B cell (primary cell): ENCODE results near the gene KISS1R. TPM values are rescaled to one million over a fixed set of nuclear protein-coding genes. Genes with fewer than 3 reads are reported as not detected.

Experiments used
- ATAC-seq: fragments of 200-7000 bp; cut with Tn5 transposase; one replicate; pipeline ENCODE4 v1.10.0; 2021; ENCODE audit warnings: low read depth, mild to moderate bottlenecking, moderate number of reproducible peaks, moderate library complexity
- CTCF ChIA-PET: fragments of 350-600 bp; sonication (Branson Sonifier 250); formaldehyde crosslinking; loops from one replicate; lab custom pipeline; 2021; ENCODE audit warnings: antibody characterized with exemption, inconsistent platforms; lab: Charles Lee
- POLR2A ChIA-PET: fragments of 350-600 bp; sonication (Branson Sonifier 250); formaldehyde crosslinking; loops from one replicate; lab custom pipeline; 2021; ENCODE audit warnings: antibody characterized with exemption; lab: Charles Lee
- DNase-seq: peaks from one replicate; pipeline ENCODE4 v3.0.0; 2013
- H2AFZ ChIP-seq: 2 replicates; pipeline ENCODE4 v1.6.1; 2012; ENCODE audit warnings: mild to moderate bottlenecking, low read depth, low read length; ENCODE audit not compliant: insufficient read depth, poor library complexity, severe bottlenecking
- H3K27ac ChIP-seq, 2 donors: 1 replicate in 1 of 2; 2 replicates in 1 of 2; pipeline ENCODE4 v1.5.1; 2012 to 2013; ENCODE audit warnings: low read length in 2 of 2, mild to moderate bottlenecking in 2 of 2, moderate library complexity in 1 of 2
- H3K27me3 ChIP-seq, 4 experiments: fragments of 200-600 bp in 1 of 4; sonication (generic) in 1 of 4; replicated peaks in 1 of 4; 1 replicate in 2 of 4; 2 replicates in 2 of 4; pipeline versions ENCODE4 v1.6.1 to v1.7.0; 2013 to 2016; ENCODE audit warnings: low read length in 3 of 4, mild to moderate bottlenecking in 2 of 4, mixed read lengths in 1 of 4, moderate library complexity in 1 of 4; ENCODE audit not compliant: insufficient read depth in 4 of 4, control insufficient read depth in 3 of 4; ENCODE audit errors: control extremely low read depth in 1 of 4
- H3K36me3 ChIP-seq, 2 experiments: replicated peaks in 1 of 2; 1 replicate in 1 of 2; 2 replicates in 1 of 2; pipeline versions ENCODE4 v1.6.1 to v1.7.1; 2013; ENCODE audit warnings: low read length in 1 of 2; ENCODE audit not compliant: insufficient read depth in 2 of 2, control insufficient read depth in 1 of 2; ENCODE audit errors: control extremely low read depth in 1 of 2, extremely low read depth in 1 of 2
- H3K4me1 ChIP-seq, 2 donors: fragments of 200-600 bp in 1 of 2; sonication (generic) in 1 of 2; 1 replicate in 1 of 2; 2 replicates in 1 of 2; pipeline versions ENCODE4 v1.5.1 to v1.6.1; 2013 to 2017; ENCODE audit warnings: low read length in 2 of 2; ENCODE audit not compliant: control insufficient read depth in 2 of 2, insufficient read depth in 2 of 2
- H3K4me2 ChIP-seq: replicated peaks from 2 replicates; pipeline ENCODE3; 2012; ENCODE audit warnings: mild to moderate bottlenecking, low read depth, low read length; ENCODE audit not compliant: poor library complexity, severe bottlenecking
- H3K4me3 ChIP-seq, 5 experiments: fragments of 200-600 bp in 1 of 5; sonication (generic) in 1 of 5; 1 replicate in 3 of 5; 2 replicates in 2 of 5; pipeline versions ENCODE4 v1.5.1 to v1.7.0; 2011 to 2016; ENCODE audit warnings: low read length in 4 of 5, mild to moderate bottlenecking in 4 of 5, low read depth in 2 of 5, control low read depth in 1 of 5, moderate library complexity in 1 of 5; ENCODE audit not compliant: insufficient read depth in 1 of 5; ENCODE audit errors: control extremely low read depth in 1 of 5, extremely low read depth in 1 of 5
- H3K79me2 ChIP-seq: fragments of 200-600 bp; sonication (generic); one replicate; pipeline ENCODE4 v1.6.0; 2016; ENCODE audit warnings: low read length; ENCODE audit not compliant: control insufficient read depth, insufficient read depth
- H3K9ac ChIP-seq: fragments of 200-600 bp; sonication (generic); 2 replicates; pipeline ENCODE4 v1.6.1; 2017; ENCODE audit warnings: mild to moderate bottlenecking, low read length, moderate library complexity
- H3K9me3 ChIP-seq, 3 donors: one replicate each; pipeline versions ENCODE4 v1.6.1 to v1.7.1; 2013; ENCODE audit warnings: low read length in 2 of 3; ENCODE audit not compliant: control insufficient read depth in 2 of 3, insufficient read depth in 1 of 3; ENCODE audit errors: control extremely low read depth in 1 of 3
- H4K20me1 ChIP-seq: 2 replicates; pipeline ENCODE4 v1.6.0; 2012; ENCODE audit warnings: mild to moderate bottlenecking, low read length; ENCODE audit not compliant: insufficient read depth, control insufficient read depth, poor library complexity, severe bottlenecking
- H3K27ac Mint-ChIP-seq: one replicate; pipeline ENCODE4 v1.8.0; 2021; ENCODE audit warnings: mixed read lengths
- H3K27me3 Mint-ChIP-seq: one replicate; pipeline ENCODE4 v1.8.0; 2021; ENCODE audit warnings: mixed read lengths
- H3K4me1 Mint-ChIP-seq: one replicate; pipeline ENCODE4 v1.8.0; 2021; ENCODE audit warnings: mixed read lengths
- H3K4me3 Mint-ChIP-seq: one replicate; pipeline ENCODE4 v1.8.0; 2021; ENCODE audit warnings: mixed read lengths
- H3K9me3 Mint-ChIP-seq: one replicate; pipeline ENCODE4 v1.8.0; 2022; ENCODE audit warnings: mixed read lengths; ENCODE audit not compliant: insufficient read depth
- EZH2 ChIP-seq: IDR thresholded peaks from 2 replicates; pipeline ENCODE4 v1.6.1; 2012; ENCODE audit warnings: borderline replicate concordance, low read depth, mild to moderate bottlenecking, moderate library complexity, low read length; ENCODE audit not compliant: insufficient read depth, poor library complexity, severe bottlenecking
- WGBS: methylation state at CpG from one replicate; pipeline ENCODE4 v1.1.5; 2013; ENCODE audit warnings: missing lambda C conversion rate; ENCODE audit not compliant: insufficient coverage; 5-methylcytosine and 5-hydroxymethylcytosine counted together
- intact Hi-C: fragments of 100-400 bp; cut with micrococcal nuclease; formaldehyde crosslinking; loops from one replicate; pipeline ENCODE4 v1.10.0; 2022
- polyA plus RNA-seq: library from polyadenylated mRNA; depleted of rRNA; stranded (reverse); fragments of >200 nt; gene quantifications from 2 replicates; pipeline ENCODE4 v1.2.3, GENCODE V29; 2012
- total RNA-seq, 2 donors: library from RNA; stranded (reverse); fragments of 120-200 nt in 1 of 2; gene quantifications; 1 replicate in 1 of 2; 2 replicates in 1 of 2; pipeline versions ENCODE4 v1.2.3 to v1.2.4, GENCODE V29; 2013 to 2022
- TF ChIP-seq, protein P1 (sequence below): fragments of 200-600 bp; IDR thresholded peaks from one replicate; pipeline ENCODE4 v1.8.0; 2022; ENCODE audit warnings: antibody characterized with exemption, mild to moderate bottlenecking

The KISS1R gene
- total and polyA plus RNA-seq, 2 donors (not counting 1 experiment from before 2014, with no cell fraction given): 0.79 to 1.3 TPM

DNA sequence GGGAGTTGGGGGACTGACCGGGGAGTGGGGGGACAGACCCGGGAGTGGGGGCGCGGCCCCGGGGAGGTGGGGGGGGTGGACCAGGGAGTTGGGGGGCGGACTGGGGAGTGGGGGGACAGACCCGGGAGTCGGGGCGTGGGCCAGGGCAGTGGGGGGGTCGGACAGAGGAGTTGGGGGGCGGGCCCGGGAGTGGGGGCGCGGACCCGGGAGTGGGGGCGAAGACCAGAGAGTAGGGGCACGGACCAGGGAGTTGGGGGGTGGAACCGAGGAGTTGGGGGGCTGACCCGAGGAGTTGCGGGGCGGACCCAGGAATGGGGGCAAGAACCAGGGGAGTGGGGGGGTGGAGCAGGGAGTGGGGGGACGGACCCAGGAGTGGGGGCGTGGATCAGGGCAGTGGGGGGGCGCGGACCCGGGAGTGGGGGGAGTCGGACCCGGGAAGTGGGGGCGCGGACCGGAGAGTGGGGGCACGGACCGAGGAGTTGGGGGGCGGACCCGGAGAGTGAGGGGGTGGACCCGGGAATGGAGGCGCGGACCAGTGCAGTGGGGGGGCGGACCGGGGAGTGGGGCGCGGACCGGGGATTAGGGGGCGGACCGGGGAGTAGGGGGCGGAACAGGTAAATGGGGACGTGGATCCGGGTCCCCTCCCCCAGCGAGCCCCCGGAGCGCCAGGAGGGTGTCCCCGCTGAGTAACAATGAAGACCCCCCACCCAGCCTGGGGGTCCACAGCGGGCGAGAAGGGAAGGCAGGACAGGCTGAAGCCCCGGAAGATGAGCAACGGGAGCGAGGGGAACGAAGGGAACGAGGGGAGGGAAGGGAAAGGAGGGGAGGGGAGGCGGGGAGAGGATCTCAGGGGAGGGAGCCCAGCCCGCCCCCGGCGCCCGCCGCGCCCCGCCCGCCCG lies 4.7 kb upstream of the KISS1R start:
- Histone ChIP-seq H3K9me3 (peaks cover 0 to 8% (median 0%) of the 10 kb centered on the region in 3 donors), H3K4me3 (peak overlapping the region in 4 of 5 experiments; percentile 79 to 91 (median 86)), H3K4me2 (peak overlapping the region; percentile 76), H3K9ac (peak overlapping the region; percentile 93), H2AFZ (no peak overlapping the region), H3K27me3 (peaks cover 0 to 19% (median 2%) of the 10 kb centered on the region in 4 experiments), H3K36me3 (peaks cover 0 to 2% of the 10 kb centered on the region in 2 experiments), H3K27ac (peak overlapping the region; percentile 94 to 96), H3K79me2 (peaks cover 53% of the 10 kb centered on the region), H3K4me1 (peaks cover 47 to 62% of the 10 kb centered on the region in 2 donors), H4K20me1 (peaks cover 4% of the 10 kb centered on the region)
- CTCF ChIA-PET: interaction anchor here (2.7 kb wide), 1 partner anchor 49 kb away, joined by 13 read pairs; no protein-coding TSS in a partner anchor
- intact Hi-C loops: no loop called here
- Mint-ChIP-seq H3K9me3 (no peaks in the 10 kb centered on the region), H3K4me1 (peaks cover 36% of the 10 kb centered on the region), H3K27me3 (peaks cover 3% of the 10 kb centered on the region), H3K27ac (peak overlapping the region; percentile 87), H3K4me3 (peak overlapping the region; percentile 84)
- DNase-seq (no peak), ATAC-seq (no peak)
- TF ChIP-seq EZH2: no peak
- TF ChIP-seq, protein P1, sequence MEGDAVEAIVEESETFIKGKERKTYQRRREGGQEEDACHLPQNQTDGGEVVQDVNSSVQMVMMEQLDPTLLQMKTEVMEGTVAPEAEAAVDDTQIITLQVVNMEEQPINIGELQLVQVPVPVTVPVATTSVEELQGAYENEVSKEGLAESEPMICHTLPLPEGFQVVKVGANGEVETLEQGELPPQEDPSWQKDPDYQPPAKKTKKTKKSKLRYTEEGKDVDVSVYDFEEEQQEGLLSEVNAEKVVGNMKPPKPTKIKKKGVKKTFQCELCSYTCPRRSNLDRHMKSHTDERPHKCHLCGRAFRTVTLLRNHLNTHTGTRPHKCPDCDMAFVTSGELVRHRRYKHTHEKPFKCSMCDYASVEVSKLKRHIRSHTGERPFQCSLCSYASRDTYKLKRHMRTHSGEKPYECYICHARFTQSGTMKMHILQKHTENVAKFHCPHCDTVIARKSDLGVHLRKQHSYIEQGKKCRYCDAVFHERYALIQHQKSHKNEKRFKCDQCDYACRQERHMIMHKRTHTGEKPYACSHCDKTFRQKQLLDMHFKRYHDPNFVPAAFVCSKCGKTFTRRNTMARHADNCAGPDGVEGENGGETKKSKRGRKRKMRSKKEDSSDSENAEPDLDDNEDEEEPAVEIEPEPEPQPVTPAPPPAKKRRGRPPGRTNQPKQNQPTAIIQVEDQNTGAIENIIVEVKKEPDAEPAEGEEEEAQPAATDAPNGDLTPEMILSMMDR: no peak
- POLR2A ChIA-PET: no interaction called here
- under 1% methylated on average over 22 of the region's 69 CpGs for WGBS
